GM18951 (cell line): Measurements from ENCODE around the gene ELFN2.

Source experiments
- POLR2A ChIP-seq: IDR thresholded peaks from 4 replicates; pipeline ENCODE4 v1.6.1; 2011; ENCODE audit warnings: mild to moderate bottlenecking; ENCODE audit not compliant: insufficient read length, insufficient read depth; ENCODE audit errors: extremely low read depth
- in situ Hi-C: fragments of 300-500 bp; cut with MboI; formaldehyde crosslinking; loops from one replicate; pipeline ENCODE4 v1.12.0; 2022; ENCODE audit warnings: low sequenced_read_pairs, mixed read lengths, inconsistent platforms; ENCODE audit not compliant: unreplicated experiment

ELFN2 gene

GRCh38 chr22:37418627-37419369, 8.5 kb downstream of the ELFN2 start:
- in situ Hi-C loops = no loop called here
- TF ChIP-seq POLR2A = no peak

GRCh38 chr22:37417677-37418348, 9.5 kb downstream of the ELFN2 start:
- no peak for TF ChIP-seq POLR2A
- in situ Hi-C loops = no loop called here

GRCh38 chr22:37417264-37417663, 10.0 kb downstream of the ELFN2 start:
- in situ Hi-C loops = no loop called here

GRCh38 chr22:37416827-37417226, 10.5 kb downstream of the ELFN2 start:
- no peak for TF ChIP-seq POLR2A
- in situ Hi-C loops = no loop called here

More at GRCh38 chr22:37417264-37417663, 10.0 kb downstream of the ELFN2 start:
- TF ChIP-seq POLR2A = no peak

- in situ Hi-C loops = no loop called here
- TF ChIP-seq POLR2A = no peak
Measured at GRCh38 chr22:37416389-37416788, 10.9 kb downstream of the ELFN2 start.

- in situ Hi-C loops = no loop called here
- no peak for TF ChIP-seq POLR2A
Measured at GRCh38 chr22:37415210-37415609, 12.1 kb downstream of the ELFN2 start.

- in situ Hi-C loops = no loop called here
- TF ChIP-seq POLR2A = no peak
Measured at GRCh38 chr22:37414288-37414687, 13.0 kb downstream of the ELFN2 start.

GRCh38 chr22:37413546-37413945, 13.7 kb downstream of the ELFN2 start:
- in situ Hi-C loops = no loop called here
- no peak for TF ChIP-seq POLR2A

GRCh38 chr22:37412495-37413250, 14.6 kb downstream of the ELFN2 start:
- in situ Hi-C loops = no loop called here
- TF ChIP-seq POLR2A = no peak

- TF ChIP-seq POLR2A = no peak
- in situ Hi-C loops = no loop called here
Measured at GRCh38 chr22:37411655-37412054, 15.6 kb downstream of the ELFN2 start.

GRCh38 chr22:37410174-37411055, 16.9 kb downstream of the ELFN2 start:
- no peak for TF ChIP-seq POLR2A

GRCh38 chr22:37409459-37410050, 17.7 kb downstream of the ELFN2 start:
- TF ChIP-seq POLR2A = no peak
- in situ Hi-C loops = no loop called here

More at GRCh38 chr22:37410174-37411055, 16.9 kb downstream of the ELFN2 start:
- in situ Hi-C loops = no loop called here
